ENCODE measurements around the gene ZNF263. TPM values are rescaled to one million over a fixed set of nuclear protein-coding genes. Genes with fewer than 3 reads are reported as not detected.
A peak's percentile ranks its signal among the peaks of the same experiment; 100 is the strongest.

The ZNF263 gene
- total RNA-seq, 1 experiment from 2014 or later: 31.4 TPM

- TF ChIP-seq ZBTB33 (IDR thresholded peaks at IDR 0.05; ENCODE audit: extremely low read depth, insufficient replicate concordance, low read length): peak; percentile 22
- peak; percentile 83 for TF ChIP-seq SP1 (IDR thresholded peaks at IDR 0.05; ENCODE audit: low read depth)
- no peak for TF ChIP-seq CEBPB (IDR thresholded peaks at IDR 0.05; ENCODE audit: low read depth)
- TF ChIP-seq CBX3 (IDR thresholded peaks at IDR 0.05; ENCODE audit: low read depth): no peak
Measured at GRCh38 chr16:3282730-3283542, at the start of gene ZNF263 (continued).

GRCh38 chr16:3234543-3234856 is 48.8 kb upstream of the ZNF263 start:
- peaks cover 14% of the 10 kb centered on the region for H3K79me2 ChIP-seq (ENCODE audit: insufficient read depth, low read length)
- H2AFZ ChIP-seq (ENCODE audit: low read depth, low read length, poor library complexity, severe bottlenecking): no peak overlapping the region
- CTCF ChIA-PET: no interaction called here

More at GRCh38 chr16:3234543-3234856, 48.8 kb upstream of the ZNF263 start:
- H3K9me2 ChIP-seq (ENCODE audit: insufficient read depth): no peaks in the 10 kb centered on the region
- H3K4me1 ChIP-seq (ENCODE audit: control insufficient read depth in 1 of 2, insufficient read depth in 2 of 2, low read length in 2 of 2): peaks cover 5 to 7% of the 10 kb centered on the region in 2 experiments; a peak in 2 of 4 replicates
- peak overlapping the region; percentile 93 for H3K9ac ChIP-seq (ENCODE audit: low read length)
- peaks cover 24 to 32% of the 10 kb centered on the region in 2 experiments for H3K36me3 ChIP-seq (ENCODE audit: control insufficient read depth in 1 of 2, insufficient read depth in 2 of 2, low read length in 2 of 2)
- no peaks in the 10 kb centered on the region for H3K27me3 ChIP-seq (ENCODE audit: insufficient read depth, low read length)
- BruUV-seq (replicated peaks): no TSS peak
- H4K20me1 ChIP-seq (ENCODE audit: insufficient read depth): no peaks in the 10 kb centered on the region
- ChIA-PET POLR2A (interaction anchor here (1.4 kb wide), 1 partner anchor 209 kb away, joined by 5 read pairs; the partner anchor contains the start of genes NAA60 and ZNF597), RAD21 (ENCODE audit: low non-redundant PET in 1 of 2, low total read pairs in 2 of 2, uncharacterized antibody in 2 of 2, unreplicated experiment in 2 of 2) (no interaction called here)
- ATAC-seq (no peak), DNase-seq (ENCODE audit: low read depth, low spot score) (no peak)
- intact Hi-C loops (cut with micrococcal nuclease): no loop called here
- H3K9me3 ChIP-seq (ENCODE audit: control insufficient read depth in 1 of 2, insufficient read depth in 1 of 2, low read depth in 1 of 2, low read length in 2 of 2): peaks cover 0 to 10% of the 10 kb centered on the region in 2 experiments; a peak in 2 of 4 replicates
- H3K27ac ChIP-seq (ENCODE audit: low read depth, low read length): peak overlapping the region; percentile 91
- TF ChIP-seq RAD21 (IDR thresholded peaks at IDR 0.05; ENCODE audit: low read depth): no peak
- TF ChIP-seq SIN3A (IDR thresholded peaks at IDR 0.05; ENCODE audit: low read depth): 0 out of 2 replicates have a peak, but pooled peaks have one; percentile 10
- H3K4me2 ChIP-seq (ENCODE audit: low read length): peak overlapping the region; percentile 96
- H3K4me3 ChIP-seq (replicated peaks in 1 of 2; ENCODE audit: low read depth in 1 of 2, low read length in 2 of 2): peak overlapping the region; percentile 94 to 98
